ENCODE results near the gene DUSP28. TPM values are rescaled to one million over a fixed set of nuclear protein-coding genes. Genes with fewer than 3 reads are reported as not detected.

Gene DUSP28
- total and polyA plus RNA-seq, 10 of the 15 experiments (the other 5 are each of a cell fraction or from before 2014, with no cell fraction given), result 2.5 to 12.5 (median 6.4) TPM

- Histone ChIP-seq H3K27ac (ENCODE audit: control insufficient read depth, insufficient read depth) (no peak overlapping the region), H3K4me2 (ENCODE audit: control insufficient read depth, insufficient read depth) (no peak overlapping the region), H3K9me3 (replicated peaks; ENCODE audit: control insufficient read depth, insufficient read depth, low read length) (no peaks in the 10 kb centered on the region), H3K79me2 (ENCODE audit: control insufficient read depth, insufficient read depth, low read length) (peaks cover 23% of the 10 kb centered on the region), H2AFZ (ENCODE audit: control insufficient read depth, low read depth, low read length) (no peak overlapping the region), H3K9ac (ENCODE audit: control insufficient read depth, insufficient read depth, low read length) (no peak overlapping the region), H3K36me3 (ENCODE audit: control insufficient read depth in 2 of 2, insufficient read depth in 2 of 2, low read length in 1 of 2) (peaks cover 2 to 16% of the 10 kb centered on the region in 2 experiments; a peak in 3 of 4 replicates), H4K20me1 (ENCODE audit: control insufficient read depth, insufficient read depth) (no peaks in the 10 kb centered on the region; the same call in 1 of the 2 replicates), H3K4me1 (ENCODE audit: control insufficient read depth, insufficient read depth, low read length) (peaks cover 13% of the 10 kb centered on the region), H3K4me3 (no peak overlapping the region), H3K27me3 (replicated peaks in 1 of 2; ENCODE audit: control insufficient read depth in 2 of 2, insufficient read depth in 2 of 2, low read length in 1 of 2) (no peaks in the 10 kb centered on the region)
- no TSS peak for BruUV-seq (replicated peaks)
- FAIRE-seq, result no peak
- no peak for DNase-seq (ENCODE audit: low read depth, low spot score)
- TF ChIP-seq MEF2B (IDR thresholded peaks at IDR 0.05; ENCODE audit: partially characterized antibody, poor library complexity, severe bottlenecking), result no peak
- TF ChIP-seq POLR2AphosphoS5 (IDR thresholded peaks at IDR 0.05; ENCODE audit: low read length), result no peak
- no peak for TF ChIP-seq E2F4 (IDR thresholded peaks at IDR 0.05; ENCODE audit: low read depth, low read length)
- ChIA-PET CTCF (no interaction called here), RAD21 (ENCODE audit: unreplicated experiment) (no interaction called here), SMC1A (ENCODE audit: uncharacterized antibody, unreplicated experiment) (no interaction called here), POLR2A (no interaction called here)
- no peak for ATAC-seq
- WGBS (ENCODE audit: insufficient coverage, insufficient replicate concordance, low lambda C conversion rate, missing lambda C conversion rate), result 91% methylated on average over 11 of the region's 13 CpGs
- in situ Hi-C loops (cut with MboI) (no loop called here), intact Hi-C loops (cut with micrococcal nuclease; ENCODE audit: unreplicated experiment) (no loop called here)
These were observed 31.6 kb downstream of the DUSP28 start for GRCh38 chr2:240591784-240592183.

GRCh38 chr2:240593026-240593702 lies 33.0 kb downstream of the DUSP28 start:
- DNase-seq (ENCODE audit: low read depth, low spot score) (no peak), FAIRE-seq (no peak), ATAC-seq (no peak)
- intact Hi-C loops (cut with micrococcal nuclease; ENCODE audit: unreplicated experiment) (no loop called here), in situ Hi-C loops (cut with MboI) (no loop called here)
- 92% methylated on average over 20 of the region's 20 CpGs for WGBS (ENCODE audit: insufficient coverage, insufficient replicate concordance, low lambda C conversion rate, missing lambda C conversion rate)
- RAD21 ChIA-PET (ENCODE audit: unreplicated experiment), result no interaction called here
- no TSS peak for BruUV-seq (replicated peaks)
- H3K36me3 ChIP-seq (ENCODE audit: control insufficient read depth in 2 of 2, insufficient read depth in 2 of 2, low read length in 1 of 2), result peaks cover 2 to 21% of the 10 kb centered on the region in 2 experiments; a peak in 3 of 4 replicates
- CTCF ChIA-PET, result no interaction called here
- POLR2A ChIA-PET, result no interaction called here
- peaks cover 5% of the 10 kb centered on the region for H3K4me1 ChIP-seq (ENCODE audit: control insufficient read depth, insufficient read depth, low read length)
- peaks cover 10% of the 10 kb centered on the region for H3K79me2 ChIP-seq (ENCODE audit: control insufficient read depth, insufficient read depth, low read length)
- H3K27ac ChIP-seq (ENCODE audit: control insufficient read depth, insufficient read depth), result no peak overlapping the region
- H3K4me2 ChIP-seq (ENCODE audit: control insufficient read depth, insufficient read depth), result no peak overlapping the region
- no peak overlapping the region for H3K9ac ChIP-seq (ENCODE audit: control insufficient read depth, insufficient read depth, low read length)
- no peak overlapping the region for H2AFZ ChIP-seq (ENCODE audit: control insufficient read depth, low read depth, low read length)
- no peaks in the 10 kb centered on the region for H3K27me3 ChIP-seq (replicated peaks in 1 of 2; ENCODE audit: control insufficient read depth in 2 of 2, insufficient read depth in 2 of 2, low read length in 1 of 2)
- no peaks in the 10 kb centered on the region for H3K9me3 ChIP-seq (replicated peaks; ENCODE audit: control insufficient read depth, insufficient read depth, low read length)
- no peak overlapping the region for H3K4me3 ChIP-seq
- SMC1A ChIA-PET (ENCODE audit: uncharacterized antibody, unreplicated experiment), result no interaction called here
- H4K20me1 ChIP-seq (ENCODE audit: control insufficient read depth, insufficient read depth), result no peaks in the 10 kb centered on the region; the same call in 1 of the 2 replicates
- TF ChIP-seq RUNX3 (IDR thresholded peaks at IDR 0.05; ENCODE audit: low read length) (no peak), EZH2 (IDR thresholded peaks at IDR 0.05; ENCODE audit: borderline replicate concordance, control insufficient read depth, low read depth, low read length) (no peak), EP300 (IDR thresholded peaks at IDR 0.05; ENCODE audit: borderline replicate concordance in 1 of 2, control insufficient read depth in 1 of 2, low read depth in 2 of 2, low read length in 2 of 2) (no peak), RB1 (IDR thresholded peaks at IDR 0.05; ENCODE audit: borderline replicate concordance) (no peak), NFIC (IDR thresholded peaks at IDR 0.05; ENCODE audit: low read depth, low read length) (no peak), KDM1A (IDR thresholded peaks at IDR 0.05; ENCODE audit: borderline replicate concordance) (no peak), PRDM15 (CRISPR knock-in tag; IDR thresholded peaks at IDR 0.05) (no peak)
